ENCODE results near the gene KSR2. TPM values are rescaled to one million over a fixed set of nuclear protein-coding genes. Genes with fewer than 3 reads are reported as not detected.

Gene KSR2
- total and polyA plus RNA-seq, 2 of the 13 experiments (the other 11 are each of a cell fraction or from before 2014, with no cell fraction given), result 0.02 TPM; not detected in 1

DNA sequence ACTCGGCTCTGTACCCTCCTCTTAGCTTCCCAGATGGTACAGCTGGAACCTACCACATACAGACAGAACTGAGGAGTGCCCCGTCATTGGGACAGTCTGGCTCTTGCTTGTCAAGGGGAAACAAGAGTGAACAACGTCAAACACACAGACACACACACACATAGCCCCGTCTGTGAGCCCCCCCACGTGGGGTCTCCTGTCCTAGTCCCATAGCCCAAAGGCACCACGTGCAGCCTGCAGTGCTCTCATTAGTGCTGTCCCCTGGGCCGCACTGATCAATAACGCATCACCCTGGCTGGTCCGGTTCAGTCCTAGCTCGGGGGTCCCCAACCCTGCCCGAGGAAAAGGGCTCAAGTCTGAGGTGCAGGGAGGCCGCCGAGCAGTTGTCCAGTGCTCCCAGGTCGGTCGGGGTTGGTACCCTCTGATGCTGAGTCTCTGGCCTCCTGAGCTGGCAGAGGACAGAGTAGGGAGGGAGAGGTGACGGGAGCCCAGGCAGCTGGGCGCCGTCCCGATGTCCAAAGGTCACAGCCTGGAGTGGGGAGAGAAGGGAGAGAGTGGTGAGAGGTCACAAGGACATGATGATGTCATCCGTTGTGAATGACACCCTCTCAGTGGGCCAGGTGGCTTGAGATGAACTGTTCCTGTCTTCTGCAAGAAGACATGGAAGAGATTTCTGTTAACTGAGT is 502.0 kb downstream of the KSR2 start (continued):
- no peak for TF ChIP-seq ZNF75D (CRISPR knock-in tag; IDR thresholded peaks at IDR 0.05; ENCODE audit: borderline replicate concordance)
- 0 out of 2 replicates have a peak, but pooled peaks have one; percentile 23 for TF ChIP-seq MTA1 (CRISPR knock-in tag; IDR thresholded peaks at IDR 0.05; ENCODE audit: borderline replicate concordance)
- TF ChIP-seq, protein P1, sequence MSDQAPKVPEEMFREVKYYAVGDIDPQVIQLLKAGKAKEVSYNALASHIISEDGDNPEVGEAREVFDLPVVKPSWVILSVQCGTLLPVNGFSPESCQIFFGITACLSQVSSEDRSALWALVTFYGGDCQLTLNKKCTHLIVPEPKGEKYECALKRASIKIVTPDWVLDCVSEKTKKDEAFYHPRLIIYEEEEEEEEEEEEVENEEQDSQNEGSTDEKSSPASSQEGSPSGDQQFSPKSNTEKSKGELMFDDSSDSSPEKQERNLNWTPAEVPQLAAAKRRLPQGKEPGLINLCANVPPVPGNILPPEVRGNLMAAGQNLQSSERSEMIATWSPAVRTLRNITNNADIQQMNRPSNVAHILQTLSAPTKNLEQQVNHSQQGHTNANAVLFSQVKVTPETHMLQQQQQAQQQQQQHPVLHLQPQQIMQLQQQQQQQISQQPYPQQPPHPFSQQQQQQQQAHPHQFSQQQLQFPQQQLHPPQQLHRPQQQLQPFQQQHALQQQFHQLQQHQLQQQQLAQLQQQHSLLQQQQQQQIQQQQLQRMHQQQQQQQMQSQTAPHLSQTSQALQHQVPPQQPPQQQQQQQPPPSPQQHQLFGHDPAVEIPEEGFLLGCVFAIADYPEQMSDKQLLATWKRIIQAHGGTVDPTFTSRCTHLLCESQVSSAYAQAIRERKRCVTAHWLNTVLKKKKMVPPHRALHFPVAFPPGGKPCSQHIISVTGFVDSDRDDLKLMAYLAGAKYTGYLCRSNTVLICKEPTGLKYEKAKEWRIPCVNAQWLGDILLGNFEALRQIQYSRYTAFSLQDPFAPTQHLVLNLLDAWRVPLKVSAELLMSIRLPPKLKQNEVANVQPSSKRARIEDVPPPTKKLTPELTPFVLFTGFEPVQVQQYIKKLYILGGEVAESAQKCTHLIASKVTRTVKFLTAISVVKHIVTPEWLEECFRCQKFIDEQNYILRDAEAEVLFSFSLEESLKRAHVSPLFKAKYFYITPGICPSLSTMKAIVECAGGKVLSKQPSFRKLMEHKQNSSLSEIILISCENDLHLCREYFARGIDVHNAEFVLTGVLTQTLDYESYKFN (CRISPR knock-in tag; conservative IDR thresholded peaks at IDR 0.05), result peak; percentile 43; the same call in 1 of the 2 replicates
- TF ChIP-seq ELF3 (CRISPR knock-in tag; IDR thresholded peaks at IDR 0.05), result no peak
- TF ChIP-seq ZKSCAN8 (CRISPR knock-in tag; IDR thresholded peaks at IDR 0.05; ENCODE audit: borderline replicate concordance), result no peak
- TF ChIP-seq, protein P2, sequence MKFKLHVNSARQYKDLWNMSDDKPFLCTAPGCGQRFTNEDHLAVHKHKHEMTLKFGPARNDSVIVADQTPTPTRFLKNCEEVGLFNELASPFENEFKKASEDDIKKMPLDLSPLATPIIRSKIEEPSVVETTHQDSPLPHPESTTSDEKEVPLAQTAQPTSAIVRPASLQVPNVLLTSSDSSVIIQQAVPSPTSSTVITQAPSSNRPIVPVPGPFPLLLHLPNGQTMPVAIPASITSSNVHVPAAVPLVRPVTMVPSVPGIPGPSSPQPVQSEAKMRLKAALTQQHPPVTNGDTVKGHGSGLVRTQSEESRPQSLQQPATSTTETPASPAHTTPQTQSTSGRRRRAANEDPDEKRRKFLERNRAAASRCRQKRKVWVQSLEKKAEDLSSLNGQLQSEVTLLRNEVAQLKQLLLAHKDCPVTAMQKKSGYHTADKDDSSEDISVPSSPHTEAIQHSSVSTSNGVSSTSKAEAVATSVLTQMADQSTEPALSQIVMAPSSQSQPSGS (CRISPR knock-in tag; IDR thresholded peaks at IDR 0.05), result peak; percentile 95
- TF ChIP-seq, protein P3, sequence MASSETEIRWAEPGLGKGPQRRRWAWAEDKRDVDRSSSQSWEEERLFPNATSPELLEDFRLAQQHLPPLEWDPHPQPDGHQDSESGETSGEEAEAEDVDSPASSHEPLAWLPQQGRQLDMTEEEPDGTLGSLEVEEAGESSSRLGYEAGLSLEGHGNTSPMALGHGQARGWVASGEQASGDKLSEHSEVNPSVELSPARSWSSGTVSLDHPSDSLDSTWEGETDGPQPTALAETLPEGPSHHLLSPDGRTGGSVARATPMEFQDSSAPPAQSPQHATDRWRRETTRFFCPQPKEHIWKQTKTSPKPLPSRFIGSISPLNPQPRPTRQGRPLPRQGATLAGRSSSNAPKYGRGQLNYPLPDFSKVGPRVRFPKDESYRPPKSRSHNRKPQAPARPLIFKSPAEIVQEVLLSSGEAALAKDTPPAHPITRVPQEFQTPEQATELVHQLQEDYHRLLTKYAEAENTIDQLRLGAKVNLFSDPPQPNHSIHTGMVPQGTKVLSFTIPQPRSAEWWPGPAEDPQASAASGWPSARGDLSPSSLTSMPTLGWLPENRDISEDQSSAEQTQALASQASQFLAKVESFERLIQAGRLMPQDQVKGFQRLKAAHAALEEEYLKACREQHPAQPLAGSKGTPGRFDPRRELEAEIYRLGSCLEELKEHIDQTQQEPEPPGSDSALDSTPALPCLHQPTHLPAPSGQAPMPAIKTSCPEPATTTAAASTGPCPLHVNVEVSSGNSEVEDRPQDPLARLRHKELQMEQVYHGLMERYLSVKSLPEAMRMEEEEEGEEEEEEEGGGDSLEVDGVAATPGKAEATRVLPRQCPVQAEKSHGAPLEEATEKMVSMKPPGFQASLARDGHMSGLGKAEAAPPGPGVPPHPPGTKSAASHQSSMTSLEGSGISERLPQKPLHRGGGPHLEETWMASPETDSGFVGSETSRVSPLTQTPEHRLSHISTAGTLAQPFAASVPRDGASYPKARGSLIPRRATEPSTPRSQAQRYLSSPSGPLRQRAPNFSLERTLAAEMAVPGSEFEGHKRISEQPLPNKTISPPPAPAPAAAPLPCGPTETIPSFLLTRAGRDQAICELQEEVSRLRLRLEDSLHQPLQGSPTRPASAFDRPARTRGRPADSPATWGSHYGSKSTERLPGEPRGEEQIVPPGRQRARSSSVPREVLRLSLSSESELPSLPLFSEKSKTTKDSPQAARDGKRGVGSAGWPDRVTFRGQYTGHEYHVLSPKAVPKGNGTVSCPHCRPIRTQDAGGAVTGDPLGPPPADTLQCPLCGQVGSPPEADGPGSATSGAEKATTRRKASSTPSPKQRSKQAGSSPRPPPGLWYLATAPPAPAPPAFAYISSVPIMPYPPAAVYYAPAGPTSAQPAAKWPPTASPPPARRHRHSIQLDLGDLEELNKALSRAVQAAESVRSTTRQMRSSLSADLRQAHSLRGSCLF (CRISPR knock-in tag; IDR thresholded peaks at IDR 0.05; ENCODE audit: borderline replicate concordance), result no peak
- TF ChIP-seq ATF7 (IDR thresholded peaks at IDR 0.05), result peak; percentile 98
- TF ChIP-seq ATF7 (CRISPR knock-in tag; IDR thresholded peaks at IDR 0.05), result peak; percentile 85; the same call in 1 of the 2 replicates
- peak; percentile 75 for TF ChIP-seq FOSL2 (CRISPR knock-in tag; IDR thresholded peaks at IDR 0.05)
- TF ChIP-seq, protein P4, sequence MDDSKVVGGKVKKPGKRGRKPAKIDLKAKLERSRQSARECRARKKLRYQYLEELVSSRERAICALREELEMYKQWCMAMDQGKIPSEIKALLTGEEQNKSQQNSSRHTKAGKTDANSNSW (CRISPR knock-in tag; IDR thresholded peaks at IDR 0.05; ENCODE audit: borderline replicate concordance), result no peak
- 0 out of 2 replicates have a peak, but pooled peaks have one; percentile 22 for TF ChIP-seq NR2F2 (IDR thresholded peaks at IDR 0.05; ENCODE audit: borderline replicate concordance, low read depth)
- TF ChIP-seq NR2F1 (CRISPR knock-in tag; IDR thresholded peaks at IDR 0.05), result peak; percentile 78 to 94
- TF ChIP-seq ZNF607 (CRISPR knock-in tag; IDR thresholded peaks at IDR 0.05; ENCODE audit: borderline replicate concordance), result no peak
- no peak for TF ChIP-seq ZNF253 (CRISPR knock-in tag; IDR thresholded peaks at IDR 0.05; ENCODE audit: borderline replicate concordance)

All from HepG2 (cell line).